ENCODE measurements around the gene CENPVL2. TPM values are rescaled to one million over a fixed set of nuclear protein-coding genes. Genes with fewer than 3 reads are reported as not detected.
"Not testable (repeated sequence)": the region's sequence is repeated elsewhere in the genome, so short reads cannot be mapped to it uniquely, and the experiment has no call there.

Gene CENPVL2
- total and polyA plus RNA-seq, 4 donors = not detected

DNA sequence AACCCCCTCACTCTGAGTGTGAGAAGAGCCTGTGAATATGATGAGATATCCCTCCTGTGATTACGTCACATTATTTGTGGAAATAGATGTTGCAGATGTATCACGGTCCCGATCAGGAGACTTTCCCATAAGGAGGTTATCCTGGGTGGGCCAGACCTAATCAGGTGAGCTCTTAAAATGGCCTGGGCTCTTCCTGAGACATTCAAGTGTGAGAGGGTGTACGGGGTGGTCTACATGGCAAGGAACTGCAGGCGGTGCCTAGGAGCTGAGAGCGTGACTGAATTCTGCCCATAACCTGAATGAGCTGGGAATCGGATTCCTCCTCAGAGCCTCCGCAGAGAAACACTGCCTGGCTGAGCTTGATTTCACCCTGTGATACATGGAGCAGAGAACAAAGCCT is 14.8 kb upstream of the CENPVL2 start:
- peaks cover 0 to 13% (median 11%) of the 10 kb centered on the region in 3 donors for H3K27me3 ChIP-seq (ENCODE audit: control insufficient read depth in 3 of 3, insufficient read depth in 3 of 3, low read length in 2 of 3)
- no peaks in the 10 kb centered on the region for H3K9me3 ChIP-seq (ENCODE audit: control insufficient read depth in 4 of 4, insufficient read depth in 3 of 4, low read length in 3 of 4)
- ATAC-seq (ENCODE audit: insufficient read depth, low FRiP score) (no peak), DNase-seq (no peak)
- TF ChIP-seq, protein P1, sequence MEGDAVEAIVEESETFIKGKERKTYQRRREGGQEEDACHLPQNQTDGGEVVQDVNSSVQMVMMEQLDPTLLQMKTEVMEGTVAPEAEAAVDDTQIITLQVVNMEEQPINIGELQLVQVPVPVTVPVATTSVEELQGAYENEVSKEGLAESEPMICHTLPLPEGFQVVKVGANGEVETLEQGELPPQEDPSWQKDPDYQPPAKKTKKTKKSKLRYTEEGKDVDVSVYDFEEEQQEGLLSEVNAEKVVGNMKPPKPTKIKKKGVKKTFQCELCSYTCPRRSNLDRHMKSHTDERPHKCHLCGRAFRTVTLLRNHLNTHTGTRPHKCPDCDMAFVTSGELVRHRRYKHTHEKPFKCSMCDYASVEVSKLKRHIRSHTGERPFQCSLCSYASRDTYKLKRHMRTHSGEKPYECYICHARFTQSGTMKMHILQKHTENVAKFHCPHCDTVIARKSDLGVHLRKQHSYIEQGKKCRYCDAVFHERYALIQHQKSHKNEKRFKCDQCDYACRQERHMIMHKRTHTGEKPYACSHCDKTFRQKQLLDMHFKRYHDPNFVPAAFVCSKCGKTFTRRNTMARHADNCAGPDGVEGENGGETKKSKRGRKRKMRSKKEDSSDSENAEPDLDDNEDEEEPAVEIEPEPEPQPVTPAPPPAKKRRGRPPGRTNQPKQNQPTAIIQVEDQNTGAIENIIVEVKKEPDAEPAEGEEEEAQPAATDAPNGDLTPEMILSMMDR (IDR thresholded peaks at IDR 0.05; ENCODE audit: control extremely low read depth, extremely low read depth) = no peak
- no peak overlapping the region for H3K27ac ChIP-seq (ENCODE audit: low read depth in 1 of 2, low read length in 1 of 2)
- WGBS, 2 donors = 86 to 94% methylated on average over 8 of the region's 8 CpGs
- no peaks in the 10 kb centered on the region for H3K4me1 ChIP-seq (ENCODE audit: control insufficient read depth in 5 of 5, insufficient read depth in 5 of 5, low read length in 5 of 5)
- H3K9ac ChIP-seq (ENCODE audit: insufficient read depth in 1 of 2, low read length in 2 of 2) = no peak overlapping the region
- no peaks in the 10 kb centered on the region for H3K36me3 ChIP-seq (ENCODE audit: control insufficient read depth in 4 of 4, insufficient read depth in 4 of 4, low read length in 4 of 4)
- no peak overlapping the region for H3K4me3 ChIP-seq

DNA sequence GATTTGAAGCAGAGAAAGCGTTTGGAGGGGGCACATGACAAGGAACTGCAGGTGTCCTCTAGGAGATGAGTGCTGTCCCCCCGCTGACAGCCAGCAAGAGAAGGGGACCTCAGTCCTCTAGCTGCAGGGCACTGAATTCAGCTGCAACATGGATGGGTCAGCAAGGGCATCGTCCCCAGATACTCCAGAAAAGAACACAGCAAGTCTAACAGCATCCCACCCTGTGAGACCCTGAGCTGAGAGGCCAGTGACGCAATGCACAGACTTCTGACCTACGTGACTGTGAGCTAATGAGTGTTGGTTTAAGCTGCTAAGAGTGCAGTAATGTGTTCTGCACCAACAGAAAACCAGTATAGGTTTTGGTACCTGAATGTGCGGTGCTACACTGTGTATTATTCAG is 11.6 kb upstream of the CENPVL2 start:
- Histone ChIP-seq H3K9me3 (ENCODE audit: control insufficient read depth in 4 of 4, insufficient read depth in 3 of 4, low read length in 3 of 4) (no peaks in the 10 kb centered on the region), H3K9ac (ENCODE audit: insufficient read depth in 1 of 2, low read length in 2 of 2) (no peak overlapping the region), H3K4me3 (no peak overlapping the region), H3K4me1 (ENCODE audit: control insufficient read depth in 5 of 5, insufficient read depth in 5 of 5, low read length in 5 of 5) (no peaks in the 10 kb centered on the region), H3K27ac (ENCODE audit: low read depth in 1 of 2, low read length in 1 of 2) (no peak overlapping the region), H3K27me3 (ENCODE audit: control insufficient read depth in 3 of 3, insufficient read depth in 3 of 3, low read length in 2 of 3) (peaks cover 0 to 9% (median 8%) of the 10 kb centered on the region in 3 donors), H3K36me3 (ENCODE audit: control insufficient read depth in 4 of 4, insufficient read depth in 4 of 4, low read length in 4 of 4) (no peaks in the 10 kb centered on the region)
- ATAC-seq (ENCODE audit: insufficient read depth, low FRiP score) = no peak
- 63 to 84% methylated on average over 6 of the region's 6 CpGs for WGBS, 2 donors
- DNase-seq = no peak
- TF ChIP-seq, protein P1 (IDR thresholded peaks at IDR 0.05; ENCODE audit: control extremely low read depth, extremely low read depth) = no peak

DNA sequence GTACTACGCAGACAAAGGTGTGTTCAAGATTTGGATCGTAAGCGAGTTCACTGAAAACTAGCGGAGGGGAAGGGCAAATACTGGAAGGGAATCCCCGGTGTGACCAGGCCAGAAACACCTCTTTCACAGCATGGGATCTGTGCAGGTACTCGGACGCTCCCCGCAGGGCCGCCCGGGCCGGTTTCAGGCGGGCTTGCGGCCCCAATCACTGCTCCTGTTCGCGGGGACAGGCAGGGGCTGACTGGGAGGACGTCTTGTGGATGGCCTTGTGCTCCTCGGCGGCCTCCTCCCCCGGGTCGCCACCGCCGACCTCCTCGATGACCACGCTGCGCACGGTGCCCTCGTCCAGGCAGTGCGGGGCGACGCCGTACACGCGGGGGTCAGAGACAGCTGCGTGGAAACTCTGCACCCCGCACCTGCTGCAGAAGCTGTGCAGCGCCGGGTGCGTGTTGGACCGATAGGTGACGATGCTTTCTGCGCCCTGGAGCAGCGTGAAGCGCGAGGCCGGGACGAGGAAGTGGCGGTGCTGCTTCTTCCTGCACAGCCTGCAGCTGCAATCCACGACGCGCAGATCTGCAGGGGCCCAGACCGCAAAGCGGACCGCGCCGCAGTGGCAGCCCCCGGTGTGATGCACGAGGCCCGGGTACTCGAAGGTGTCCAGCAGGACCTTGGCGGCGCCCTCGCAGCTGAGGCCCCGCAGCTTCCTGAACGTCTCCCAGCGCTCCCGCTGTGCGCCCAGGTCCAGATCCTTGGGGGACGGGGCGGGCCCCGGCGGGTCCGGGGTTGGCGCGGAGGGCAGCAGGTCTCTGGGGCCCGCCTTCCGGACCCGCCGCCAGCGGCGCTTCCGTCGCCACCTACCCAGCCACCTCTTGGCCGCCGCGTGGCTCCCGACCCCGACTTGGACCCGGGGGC is 567 bp downstream of the CENPVL2 start:
- not testable (repeated sequence) for H3K9ac ChIP-seq (ENCODE audit: insufficient read depth in 1 of 2, low read length in 2 of 2); DNase-seq; H3K4me1 ChIP-seq (ENCODE audit: control insufficient read depth in 5 of 5, insufficient read depth in 5 of 5, low read length in 5 of 5); H3K9me3 ChIP-seq (ENCODE audit: control insufficient read depth in 4 of 4, insufficient read depth in 3 of 4, low read length in 3 of 4); H3K27me3 ChIP-seq (ENCODE audit: control insufficient read depth in 3 of 3, insufficient read depth in 3 of 3, low read length in 2 of 3); H3K27ac ChIP-seq (ENCODE audit: low read depth in 1 of 2, low read length in 1 of 2); H3K36me3 ChIP-seq (ENCODE audit: control insufficient read depth in 4 of 4, insufficient read depth in 4 of 4, low read length in 4 of 4); ATAC-seq (ENCODE audit: insufficient read depth, low FRiP score); H3K4me3 ChIP-seq
- WGBS, 2 donors = no CpG with 5 or more reads among the region's 88 CpGs

DNA sequence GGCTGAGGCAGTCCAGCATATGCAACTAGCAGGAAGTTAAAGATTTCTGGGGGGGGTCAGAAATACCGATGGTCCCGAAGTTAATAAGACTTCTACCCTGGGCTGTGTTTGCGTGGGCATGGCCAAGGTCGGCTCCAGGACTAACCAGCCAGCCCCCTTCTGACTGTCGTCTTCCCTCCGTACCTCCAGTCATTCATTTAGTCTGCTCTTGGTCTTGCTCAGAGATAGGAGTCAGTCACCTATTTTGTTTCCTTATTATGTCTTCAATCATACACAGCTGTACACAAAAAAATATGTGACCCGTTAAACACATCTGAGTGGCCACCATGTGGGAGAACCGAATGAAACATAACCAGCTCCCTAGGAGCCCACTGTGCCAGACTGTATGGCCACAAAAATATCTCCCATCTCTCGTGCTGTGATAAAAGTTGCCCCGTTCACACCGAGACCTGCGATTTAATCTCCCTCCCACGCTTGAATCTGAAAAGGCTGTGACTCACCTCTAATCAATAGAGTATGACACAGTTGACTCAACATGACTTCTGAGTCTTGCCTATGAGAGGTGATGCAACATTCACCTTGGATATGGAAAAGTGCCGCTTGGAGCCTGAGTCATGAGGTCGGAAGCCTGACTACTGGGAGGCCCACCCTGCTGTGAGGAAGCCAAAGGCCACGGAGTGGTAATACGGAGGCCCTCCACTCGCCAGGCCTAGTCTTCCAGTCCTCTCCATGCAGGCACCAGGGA is 2.8 kb downstream of the CENPVL2 start:
- H3K4me3 ChIP-seq; H3K9ac ChIP-seq (ENCODE audit: insufficient read depth in 1 of 2, low read length in 2 of 2); H3K9me3 ChIP-seq (ENCODE audit: control insufficient read depth in 4 of 4, insufficient read depth in 3 of 4, low read length in 3 of 4); H3K27ac ChIP-seq (ENCODE audit: low read depth in 1 of 2, low read length in 1 of 2); H3K27me3 ChIP-seq (ENCODE audit: control insufficient read depth in 3 of 3, insufficient read depth in 3 of 3, low read length in 2 of 3); ATAC-seq (ENCODE audit: insufficient read depth, low FRiP score); DNase-seq; H3K36me3 ChIP-seq (ENCODE audit: control insufficient read depth in 4 of 4, insufficient read depth in 4 of 4, low read length in 4 of 4); H3K4me1 ChIP-seq (ENCODE audit: control insufficient read depth in 5 of 5, insufficient read depth in 5 of 5, low read length in 5 of 5): not testable (repeated sequence)
- WGBS, 2 donors = no CpG with 5 or more reads among the region's 18 CpGs
